Fibroblast of lung (primary cell): ENCODE results near the gene POLN. TPM values are rescaled to one million over a fixed set of nuclear protein-coding genes. Genes with fewer than 3 reads are reported as not detected.
A peak's percentile ranks its signal among the peaks of the same experiment; 100 is the strongest.

Experiments
- DNase-seq, 2 donors: peaks; one replicate each; pipeline versions ENCODE4 v3.0.0 to v3.0.0-alpha.2; 2010; ENCODE audit warnings: low read depth in 2 of 2
- H2AFZ ChIP-seq: 2 replicates; pipeline ENCODE4 v1.5.1; 2012; ENCODE audit warnings: low read length, control low read depth, inconsistent platforms
- H3K27ac ChIP-seq: 2 replicates; pipeline ENCODE4 v1.5.1; 2011; ENCODE audit warnings: low read length, control low read depth; ENCODE audit not compliant: insufficient read depth
- H3K27me3 ChIP-seq: 2 replicates; pipeline ENCODE4 v1.5.1; 2011; ENCODE audit warnings: mild to moderate bottlenecking, low read length; ENCODE audit not compliant: control insufficient read depth, insufficient read depth
- H3K36me3 ChIP-seq: 2 replicates; pipeline ENCODE4 v1.5.1; 2011; ENCODE audit warnings: low read length; ENCODE audit not compliant: control insufficient read depth, insufficient read depth
- H3K4me1 ChIP-seq: 2 replicates; pipeline ENCODE4 v1.5.1; 2011; ENCODE audit warnings: low read length; ENCODE audit not compliant: control insufficient read depth, insufficient read depth; ENCODE audit errors: extremely low read depth
- H3K4me2 ChIP-seq: 2 replicates; pipeline ENCODE4 v1.5.1; 2011; ENCODE audit warnings: low read length, control low read depth; ENCODE audit not compliant: insufficient read depth; ENCODE audit errors: extremely low read depth
- H3K4me3 ChIP-seq, 4 experiments: fragments of 200-600 bp in 1 of 4; sonication (generic) in 1 of 4; replicated peaks in 1 of 4; 2 replicates each; pipeline ENCODE4 v1.5.1; 2011 to 2016; ENCODE audit warnings: low read length in 4 of 4, low read depth in 3 of 4, mild to moderate bottlenecking in 3 of 4, control low read depth in 2 of 4, inconsistent platforms in 1 of 4, mixed read lengths in 1 of 4; ENCODE audit not compliant: insufficient read depth in 1 of 4; ENCODE audit errors: control extremely low read depth in 1 of 4
- H3K79me2 ChIP-seq: 2 replicates; pipeline ENCODE4 v1.5.1; 2012; ENCODE audit warnings: mild to moderate bottlenecking, low read length, inconsistent platforms; ENCODE audit not compliant: control insufficient read depth, insufficient read depth
- H3K9ac ChIP-seq: 2 replicates; pipeline ENCODE4 v1.5.1; 2011; ENCODE audit warnings: mild to moderate bottlenecking, low read length, control low read depth; ENCODE audit not compliant: insufficient read depth
- H3K9me3 ChIP-seq: 2 replicates; pipeline ENCODE4 v1.5.1; 2012; ENCODE audit warnings: low read depth, low read length; ENCODE audit not compliant: control insufficient read depth, insufficient read depth
- H4K20me1 ChIP-seq: 2 replicates; pipeline ENCODE4 v1.5.1; 2011; ENCODE audit warnings: low read length; ENCODE audit not compliant: control insufficient read depth, insufficient read depth; ENCODE audit errors: extremely low read depth
- EZH2 ChIP-seq: IDR thresholded peaks from 2 replicates; pipeline ENCODE4 v1.5.1; 2012; ENCODE audit warnings: low read length, control low read depth, mild to moderate bottlenecking; ENCODE audit errors: missing control alignments
- polyA plus RNA-seq, 2 donors: library from polyadenylated mRNA; depleted of rRNA in 1 of 2; stranded (reverse) in 1 of 2; unstranded in 1 of 2; fragments of >200 nt; gene quantifications; 2 replicates each; pipeline ENCODE4 v1.2.1, GENCODE V29; 2011 to 2012; ENCODE audit warnings: missing spikeins in 1 of 2
- total RNA-seq: library from RNA; depleted of rRNA; stranded (reverse); fragments of >200 nt; gene quantifications from 2 replicates; pipeline ENCODE4 v1.2.1, GENCODE V29; 2014
- TF ChIP-seq, protein P1 (sequence below), 2 donors: IDR thresholded peaks in 1 of 2; conservative IDR thresholded peaks in 1 of 2; 1 replicate in 1 of 2; 2 replicates in 1 of 2; pipeline ENCODE4 v1.5.1; 2011 to 2012; ENCODE audit warnings: low read length in 2 of 2, control low read depth in 1 of 2, inconsistent platforms in 1 of 2, low read depth in 1 of 2, mild to moderate bottlenecking in 1 of 2

The POLN gene
- total and polyA plus RNA-seq, 2 donors (not counting 1 experiment from before 2014, with no cell fraction given) = 0.58 to 5.6 TPM

DNA sequence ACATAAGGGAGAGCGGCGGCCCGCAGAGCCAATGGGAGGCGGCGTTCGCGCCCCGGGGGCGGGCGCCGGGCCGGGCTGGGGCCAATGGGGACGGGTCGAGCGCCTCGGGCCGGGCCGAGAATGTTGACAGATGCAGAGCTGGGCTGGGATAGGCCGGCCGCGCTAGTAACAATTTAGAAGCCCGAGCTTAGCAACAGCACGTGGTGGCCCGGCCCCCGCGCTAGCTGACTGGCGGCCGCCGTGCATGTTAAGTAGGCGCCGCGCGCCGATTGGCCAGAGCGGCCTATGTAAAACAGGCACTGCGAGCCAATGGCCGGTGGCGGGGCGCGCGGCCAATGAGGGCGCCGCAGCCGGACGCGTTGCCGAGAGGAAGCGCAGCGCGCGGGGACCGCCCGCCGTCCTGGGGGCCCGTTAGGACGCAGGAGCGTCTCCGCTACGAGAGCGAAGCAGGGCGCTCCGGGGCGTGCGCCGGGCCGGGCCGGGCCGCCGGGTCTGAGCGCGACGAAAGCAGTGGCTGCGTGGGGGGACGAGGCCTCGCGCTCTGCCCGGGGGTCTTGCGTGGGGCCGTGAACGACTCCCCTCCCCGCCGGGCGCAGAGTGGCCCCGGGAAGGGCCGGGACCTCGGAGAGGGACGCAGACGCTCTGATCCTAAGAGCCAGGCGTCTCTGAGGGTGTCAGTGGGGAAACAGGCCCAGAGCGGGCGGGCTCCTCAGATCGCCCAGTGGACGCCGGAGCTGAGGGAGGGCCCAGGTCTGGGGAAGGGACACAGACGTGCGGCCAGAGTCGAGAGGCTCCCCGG lies 20.4 kb upstream of the POLN start:
- Histone ChIP-seq H3K9me3 (no peaks in the 10 kb centered on the region), H3K27me3 (no peaks in the 10 kb centered on the region), H3K79me2 (peaks cover 12% of the 10 kb centered on the region), H3K36me3 (peaks cover 2% of the 10 kb centered on the region), H3K4me2 (peak overlapping the region; percentile 93), H3K4me3 (peak overlapping the region; percentile 35 to 72 (median 59)), H2AFZ (peak overlapping the region; percentile 64), H3K27ac (peak overlapping the region; percentile 88), H3K9ac (peak overlapping the region; percentile 84), H4K20me1 (no peaks in the 10 kb centered on the region), H3K4me1 (peaks cover 14% of the 10 kb centered on the region)
- TF ChIP-seq, protein P1, sequence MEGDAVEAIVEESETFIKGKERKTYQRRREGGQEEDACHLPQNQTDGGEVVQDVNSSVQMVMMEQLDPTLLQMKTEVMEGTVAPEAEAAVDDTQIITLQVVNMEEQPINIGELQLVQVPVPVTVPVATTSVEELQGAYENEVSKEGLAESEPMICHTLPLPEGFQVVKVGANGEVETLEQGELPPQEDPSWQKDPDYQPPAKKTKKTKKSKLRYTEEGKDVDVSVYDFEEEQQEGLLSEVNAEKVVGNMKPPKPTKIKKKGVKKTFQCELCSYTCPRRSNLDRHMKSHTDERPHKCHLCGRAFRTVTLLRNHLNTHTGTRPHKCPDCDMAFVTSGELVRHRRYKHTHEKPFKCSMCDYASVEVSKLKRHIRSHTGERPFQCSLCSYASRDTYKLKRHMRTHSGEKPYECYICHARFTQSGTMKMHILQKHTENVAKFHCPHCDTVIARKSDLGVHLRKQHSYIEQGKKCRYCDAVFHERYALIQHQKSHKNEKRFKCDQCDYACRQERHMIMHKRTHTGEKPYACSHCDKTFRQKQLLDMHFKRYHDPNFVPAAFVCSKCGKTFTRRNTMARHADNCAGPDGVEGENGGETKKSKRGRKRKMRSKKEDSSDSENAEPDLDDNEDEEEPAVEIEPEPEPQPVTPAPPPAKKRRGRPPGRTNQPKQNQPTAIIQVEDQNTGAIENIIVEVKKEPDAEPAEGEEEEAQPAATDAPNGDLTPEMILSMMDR (conservative IDR thresholded peaks at IDR 0.05 in 1 of 2, IDR thresholded peaks at IDR 0.05 in 1 of 2; ENCODE audit: low read depth in 1 of 2, low read length in 2 of 2) = no peak
- TF ChIP-seq EZH2 = no peak
- DNase-seq = peak; percentile 100

DNA sequence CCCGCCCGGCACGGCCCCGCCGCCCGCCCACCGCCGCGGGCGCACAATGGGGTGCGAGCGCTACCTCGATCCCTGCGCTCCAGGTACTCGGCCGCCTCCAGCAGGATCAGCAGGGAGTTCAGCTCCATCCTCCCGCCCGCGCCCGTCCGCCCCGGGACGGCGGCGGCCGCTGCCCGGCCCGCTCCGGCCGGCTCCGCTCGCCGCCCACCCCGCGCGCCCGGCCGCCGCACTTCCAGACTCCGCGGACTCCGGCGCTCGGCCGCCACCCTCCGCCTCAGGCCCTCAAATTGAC lies 19.9 kb upstream of the POLN start, which contains the start of gene MXD4:
MXD4 (minus strand) TSS at position 257 of the 292 bp plus-strand sequence; CDS start at position 128, 129 bp downstream.
- H3K27ac ChIP-seq = peak within 1 kb of the TSS; percentile 88
- H2AFZ ChIP-seq = peak within 1 kb of the TSS; percentile 64
- peaks cover 14% of the 10 kb centered on the region for H3K4me1 ChIP-seq
- peak within 1 kb of the TSS; percentile 53 to 92 (median 84) for H3K4me3 ChIP-seq
- H3K4me2 ChIP-seq = peak within 1 kb of the TSS; percentile 93
- TF ChIP-seq EZH2 = no peak
- TF ChIP-seq, protein P1 (conservative IDR thresholded peaks at IDR 0.05 in 1 of 2, IDR thresholded peaks at IDR 0.05 in 1 of 2; ENCODE audit: low read depth in 1 of 2, low read length in 2 of 2) = no peak
- no peaks in the 10 kb centered on the region for H4K20me1 ChIP-seq
- H3K9ac ChIP-seq = peak within 1 kb of the TSS; percentile 87
- no peaks in the 10 kb centered on the region for H3K9me3 ChIP-seq
- peaks cover 12% of the 10 kb centered on the region for H3K79me2 ChIP-seq
- no peak for DNase-seq
- H3K27me3 ChIP-seq = no peaks in the 10 kb centered on the region
- H3K36me3 ChIP-seq = peaks cover 2% of the 10 kb centered on the region

DNA sequence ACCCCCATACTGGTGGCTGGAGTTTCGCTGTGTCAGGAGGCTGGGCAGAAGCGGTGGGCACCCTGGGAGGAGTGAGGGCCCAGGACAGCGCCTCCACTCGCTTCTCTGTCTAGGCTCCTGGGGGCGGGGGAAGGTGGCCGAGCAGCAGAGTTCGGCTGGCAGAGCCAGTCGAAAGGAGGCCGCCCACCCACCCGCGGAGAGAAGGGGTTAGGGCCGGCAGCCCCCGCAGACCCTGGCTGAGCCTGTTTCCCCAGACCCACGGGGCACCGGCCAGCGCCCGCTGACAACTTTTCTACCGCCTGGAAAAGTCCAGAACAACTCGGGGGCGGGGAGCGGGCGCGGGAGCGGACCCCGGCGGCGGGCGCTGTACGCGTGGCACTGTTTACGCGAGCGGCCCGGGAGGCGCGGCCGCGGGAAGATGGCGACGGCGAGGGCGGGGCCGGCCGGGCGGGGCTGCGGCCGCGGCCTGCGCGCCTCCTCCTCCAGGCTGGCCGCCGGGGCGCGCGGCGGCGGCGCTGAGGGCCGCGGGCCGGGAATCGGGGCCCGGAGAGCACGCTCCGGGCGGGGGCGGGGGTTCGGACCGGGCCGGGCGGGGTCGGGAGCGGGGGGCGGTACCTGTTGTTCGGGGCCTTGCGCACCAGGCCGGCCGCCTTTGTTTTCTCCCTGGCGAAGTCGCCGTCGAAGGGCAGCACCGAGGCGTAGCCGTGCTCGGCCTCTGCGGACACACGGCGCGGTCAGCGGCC lies 19.4 kb upstream of the POLN start:
- H3K79me2 ChIP-seq = peaks cover 12% of the 10 kb centered on the region
- peaks cover 2% of the 10 kb centered on the region for H3K36me3 ChIP-seq
- no peaks in the 10 kb centered on the region for H3K9me3 ChIP-seq
- no peak overlapping the region for H2AFZ ChIP-seq
- TF ChIP-seq, protein P1 (conservative IDR thresholded peaks at IDR 0.05 in 1 of 2, IDR thresholded peaks at IDR 0.05 in 1 of 2; ENCODE audit: low read depth in 1 of 2, low read length in 2 of 2) = no peak
- no peak for TF ChIP-seq EZH2
- H3K27ac ChIP-seq = peak overlapping the region; percentile 71
- H3K4me2 ChIP-seq = peak overlapping the region; percentile 74
- H3K4me3 ChIP-seq = peak overlapping the region; percentile 53 to 92 (median 84)
- H3K4me1 ChIP-seq = peaks cover 17% of the 10 kb centered on the region
- peak; percentile 33 to 49 for DNase-seq
- no peaks in the 10 kb centered on the region for H3K27me3 ChIP-seq
- H3K9ac ChIP-seq = peak overlapping the region; percentile 87
- no peaks in the 10 kb centered on the region for H4K20me1 ChIP-seq
